Stimulated activated CD4-positive, alpha-beta T cell treated with anti-CD3 and anti-CD28 coated beads, Interleukin-2, amount 100 ng/mL, for 4 hours (primary cell): ENCODE results near the gene AKR7A2.
"Not testable (repeated sequence)": the region's sequence is repeated elsewhere in the genome, so short reads cannot be mapped to it uniquely, and the experiment has no call there.

ENCODE experiments used
- DNase-seq: peaks from one replicate; pipeline ENCODE4 v3.0.0-alpha.2; 2020; ENCODE audit warnings: low read depth

AKR7A2 gene

GRCh38 chr1:19304081-19304480 lies 7.9 kb downstream of the AKR7A2 start:
- not testable (repeated sequence) for DNase-seq

- no peak for DNase-seq
These were observed 11.7 kb downstream of the AKR7A2 start for GRCh38 chr1:19300211-19300610.

DNA sequence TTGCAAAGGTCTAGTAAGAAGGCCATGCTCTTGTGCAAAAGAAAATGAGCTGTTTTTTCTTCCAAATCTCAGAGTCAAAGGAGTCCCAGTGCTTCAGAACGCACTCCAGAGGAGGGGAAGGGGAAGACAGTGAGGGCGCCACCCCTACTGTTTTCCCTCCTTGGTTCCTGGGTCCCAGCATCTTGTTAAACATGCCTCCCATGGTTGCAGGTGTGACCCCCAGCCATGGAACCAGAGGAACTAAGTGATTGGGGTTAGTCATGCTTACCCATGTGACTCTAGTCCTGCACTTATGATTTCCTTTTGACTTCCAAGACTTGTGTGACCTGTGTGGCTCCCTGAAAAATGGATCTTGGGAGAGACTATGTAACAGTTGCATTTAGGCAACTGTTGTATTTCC lies 17.3 kb downstream of the AKR7A2 start:
- no peak for DNase-seq

GRCh38 chr1:19289244-19289643 lies 22.7 kb downstream of the AKR7A2 start:
- DNase-seq: no peak

DNA sequence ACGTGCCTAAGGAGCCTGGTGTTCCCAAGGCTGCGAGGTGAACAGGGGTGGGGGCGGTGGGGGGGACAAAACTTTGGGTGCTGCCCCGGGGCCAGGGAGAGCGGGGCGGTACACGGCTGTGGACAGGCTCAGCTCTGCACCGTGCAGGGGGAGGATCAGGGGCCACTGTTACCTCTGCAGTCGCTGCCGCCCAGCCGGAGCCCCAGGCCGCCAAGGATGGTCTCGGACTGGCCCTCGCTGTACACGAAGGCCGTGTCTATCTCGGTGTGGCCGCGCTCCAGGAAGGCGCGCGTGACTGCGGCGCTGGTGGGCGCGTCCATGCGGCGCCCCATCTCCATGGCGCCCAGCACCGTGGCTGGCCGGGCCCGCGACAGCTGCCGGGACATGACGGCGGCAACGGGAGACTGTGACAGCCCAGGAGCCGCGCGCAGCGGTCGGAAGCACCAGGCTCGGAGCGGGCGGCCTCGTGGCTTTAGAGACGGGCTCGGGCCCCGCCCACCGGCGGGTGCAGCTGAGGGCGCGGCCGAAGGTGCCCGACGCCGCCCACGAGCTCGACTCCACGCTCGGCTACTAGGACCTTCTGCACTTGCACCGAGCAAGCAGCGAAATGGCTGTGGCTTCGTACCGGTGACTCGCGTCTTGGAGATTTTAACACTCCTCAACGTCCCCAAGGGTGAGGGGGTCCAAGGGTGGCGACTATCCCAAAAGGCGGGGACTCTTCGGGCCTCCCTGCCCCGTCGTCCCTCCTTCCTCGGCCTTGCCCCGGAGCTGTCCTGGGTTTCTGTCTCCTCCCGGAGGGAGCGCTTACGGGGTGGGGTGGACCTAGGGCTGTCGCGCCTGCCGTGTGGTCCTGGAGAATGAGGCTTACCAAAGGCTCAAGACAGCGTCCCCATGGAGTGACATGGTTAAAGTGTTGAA lies 23.4 kb downstream of the AKR7A2 start, which contains the start of gene AKR7A3:
Gene AKR7A3 (minus strand): TSS at position 447 of the 918 bp plus-strand sequence. CDS start 61 bp downstream, at position 386.
- DNase-seq: peak; percentile 31

GRCh38 chr1:19287436-19288185 lies 24.3 kb downstream of the AKR7A2 start:
- no peak for DNase-seq

- not testable (repeated sequence) for DNase-seq
These were observed 26.1 kb downstream of the AKR7A2 start for GRCh38 chr1:19285807-19286206.

GRCh38 chr1:19285366-19285765 lies 26.6 kb downstream of the AKR7A2 start:
- DNase-seq: not testable (repeated sequence)

- DNase-seq: no peak
These were observed 27.1 kb downstream of the AKR7A2 start for GRCh38 chr1:19284881-19285280.

DNA sequence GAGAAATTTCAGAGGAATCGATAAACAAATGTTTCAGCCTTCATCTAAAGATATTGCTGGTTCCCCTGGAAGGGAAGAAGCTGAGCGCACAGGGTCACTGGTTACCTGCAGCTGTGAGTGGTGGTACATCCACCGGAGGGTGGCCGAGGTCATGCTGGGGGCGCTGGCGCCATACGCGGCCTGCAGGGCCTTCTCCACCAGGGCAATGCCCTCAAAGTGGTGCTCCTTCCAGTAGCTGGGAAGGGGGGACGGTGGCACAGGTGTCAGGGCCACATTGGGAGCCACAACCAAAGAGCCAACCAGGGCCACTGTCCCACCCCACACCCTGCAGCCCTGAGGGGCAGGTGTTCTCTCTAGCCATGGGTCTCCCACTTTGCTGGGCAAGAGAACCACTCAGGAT lies 28.1 kb downstream of the AKR7A2 start:
- no peak for DNase-seq

DNA sequence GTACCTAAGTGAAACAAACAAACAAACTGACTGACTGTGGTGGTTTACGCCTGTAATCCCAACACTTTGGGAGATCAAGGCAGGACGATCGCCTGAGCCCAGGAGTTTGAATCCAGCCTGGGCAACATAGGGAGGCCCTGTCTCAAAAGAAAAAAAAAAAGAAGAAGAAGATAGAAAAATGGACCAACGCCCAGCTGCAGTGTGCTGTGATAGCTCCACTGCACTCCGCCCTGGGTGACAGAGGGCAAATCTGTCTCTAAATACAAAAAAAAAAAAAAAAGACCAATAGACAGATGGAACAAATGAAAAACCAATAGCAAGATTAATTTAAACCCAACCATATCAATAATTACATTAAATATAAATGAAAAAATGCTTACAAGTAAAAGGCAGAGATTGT lies 37.3 kb downstream of the AKR7A2 start:
- no peak for DNase-seq

- not testable (repeated sequence) for DNase-seq
These were observed 38.0 kb downstream of the AKR7A2 start for GRCh38 chr1:19273844-19274531.

GRCh38 chr1:19273106-19273843 lies 38.7 kb downstream of the AKR7A2 start:
- DNase-seq: no peak

- DNase-seq: no peak
These were observed 39.9 kb downstream of the AKR7A2 start for GRCh38 chr1:19272064-19272463.

GRCh38 chr1:19270343-19270730 lies 41.6 kb downstream of the AKR7A2 start:
- DNase-seq: not testable (repeated sequence)

- not testable (repeated sequence) for DNase-seq
These were observed 42.3 kb downstream of the AKR7A2 start for GRCh38 chr1:19269427-19270342.

DNA sequence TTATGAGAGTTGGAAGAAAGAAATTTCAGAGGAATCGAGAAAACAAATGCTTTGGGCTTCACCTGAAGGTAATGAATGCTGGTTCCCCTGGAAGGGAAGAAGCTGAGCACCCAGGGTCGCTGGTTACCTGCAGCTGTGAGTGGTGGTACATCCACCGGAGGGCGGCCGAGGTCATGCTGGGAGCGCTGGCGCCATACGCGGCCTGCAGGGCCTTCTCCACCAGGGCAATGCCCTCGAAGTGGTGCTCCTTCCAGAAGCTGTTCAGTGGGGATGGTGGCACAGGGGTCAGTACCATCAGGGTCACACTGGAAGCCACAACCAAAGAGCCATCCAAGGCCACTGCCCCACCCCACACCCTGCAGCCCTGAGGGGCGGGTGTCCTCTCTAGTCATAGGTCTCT lies 43.5 kb downstream of the AKR7A2 start:
- no peak for DNase-seq

- DNase-seq: no peak
These were observed 49.2 kb downstream of the AKR7A2 start for GRCh38 chr1:19262744-19263143.

- no peak for DNase-seq
These were observed 49.9 kb downstream of the AKR7A2 start for GRCh38 chr1:19262047-19262446.
